HG03135 (cell line): ENCODE results near the gene AWAT2.
"Not testable (repeated sequence)": the region's sequence is repeated elsewhere in the genome, so short reads cannot be mapped to it uniquely, and the experiment has no call there.

Source experiments
- ATAC-seq: cut with Tn5 transposase; IDR thresholded peaks from one replicate; pipeline ENCODE4 v1.9.1; 2021; ENCODE audit warnings: mild to moderate bottlenecking, moderate library complexity; ENCODE audit not compliant: unreplicated experiment

Gene AWAT2

GRCh38 chrX:70001708-70002341, 47.9 kb downstream of the AWAT2 start:
- ATAC-seq: no peak

- no peak for ATAC-seq
Measured at GRCh38 chrX:70001269-70001668, 48.5 kb downstream of the AWAT2 start.

- ATAC-seq: not testable (repeated sequence)
Measured at GRCh38 chrX:69998299-69998698, 51.4 kb downstream of the AWAT2 start.

- no peak for ATAC-seq
Measured at GRCh38 chrX:69996113-69996468, 53.6 kb downstream of the AWAT2 start.

GRCh38 chrX:69995362-69996112, 54.2 kb downstream of the AWAT2 start:
- ATAC-seq: no peak

- ATAC-seq: no peak
Measured at GRCh38 chrX:69993494-69993893, 56.2 kb downstream of the AWAT2 start.

GRCh38 chrX:69991685-69992084, 58.1 kb downstream of the AWAT2 start:
- ATAC-seq: no peak
